GM18858 (cell line): ENCODE data around the gene DNAJC16.
"Not testable (repeated sequence)": the region's sequence is repeated elsewhere in the genome, so short reads cannot be mapped to it uniquely, and the experiment has no call there.

Experiments used
- ATAC-seq: cut with Tn5 transposase; IDR thresholded peaks from one replicate; pipeline ENCODE4 v1.9.1; 2021; ENCODE audit not compliant: unreplicated experiment

Gene DNAJC16

GRCh38 chr1:15578921-15579682 lies 52.5 kb downstream of the DNAJC16 start:
- no peak for ATAC-seq

GRCh38 chr1:15579683-15580047 lies 53.0 kb downstream of the DNAJC16 start:
- no peak for ATAC-seq

- no peak for ATAC-seq
Measured at GRCh38 chr1:15583016-15583706, 56.5 kb downstream of the DNAJC16 start.

- no peak for ATAC-seq
Measured at GRCh38 chr1:15584489-15585363, 58.1 kb downstream of the DNAJC16 start, which contains the start of gene AGMAT. Gene AGMAT (minus strand): TSS chr1:15585051. CDS start chr1:15584967, 84 bp downstream.

- no peak for ATAC-seq
Measured at GRCh38 chr1:15592285-15592684, 65.6 kb downstream of the DNAJC16 start.

GRCh38 chr1:15595809-15596617 lies 69.4 kb downstream of the DNAJC16 start:
- ATAC-seq: no peak

GRCh38 chr1:15598436-15598835 lies 71.8 kb downstream of the DNAJC16 start:
- no peak for ATAC-seq

GRCh38 chr1:15603050-15603965 lies 76.7 kb downstream of the DNAJC16 start:
- ATAC-seq: no peak

GRCh38 chr1:15603966-15604282 lies 77.3 kb downstream of the DNAJC16 start:
- not testable (repeated sequence) for ATAC-seq

- ATAC-seq: not testable (repeated sequence)
Measured at GRCh38 chr1:15604400-15604799, 77.8 kb downstream of the DNAJC16 start.

- no peak for ATAC-seq
Measured at GRCh38 chr1:15605398-15606383, 79.0 kb downstream of the DNAJC16 start.

GRCh38 chr1:15609631-15610030 lies 83.0 kb downstream of the DNAJC16 start:
- no peak for ATAC-seq

- ATAC-seq: no peak
Measured at GRCh38 chr1:15610167-15610566, 83.5 kb downstream of the DNAJC16 start.

GRCh38 chr1:15616373-15617172 lies 89.9 kb downstream of the DNAJC16 start:
- ATAC-seq: peak; percentile 7

GRCh38 chr1:15617173-15618076 lies 90.8 kb downstream of the DNAJC16 start, which contains the start of gene DDI2:
Gene DDI2 (plus strand): TSS chr1:15617458. CDS start chr1:15617671, 213 bp downstream.
- ATAC-seq: peak; percentile 67

- no peak for ATAC-seq
Measured at GRCh38 chr1:15618077-15618654, 91.5 kb downstream of the DNAJC16 start.
